ENCODE data around the gene PTPN1. TPM values are rescaled to one million over a fixed set of nuclear protein-coding genes. Genes with fewer than 3 reads are reported as not detected.

PTPN1 gene
- total RNA-seq, 1 donor from 2014 or later: 38.1 TPM

DNA sequence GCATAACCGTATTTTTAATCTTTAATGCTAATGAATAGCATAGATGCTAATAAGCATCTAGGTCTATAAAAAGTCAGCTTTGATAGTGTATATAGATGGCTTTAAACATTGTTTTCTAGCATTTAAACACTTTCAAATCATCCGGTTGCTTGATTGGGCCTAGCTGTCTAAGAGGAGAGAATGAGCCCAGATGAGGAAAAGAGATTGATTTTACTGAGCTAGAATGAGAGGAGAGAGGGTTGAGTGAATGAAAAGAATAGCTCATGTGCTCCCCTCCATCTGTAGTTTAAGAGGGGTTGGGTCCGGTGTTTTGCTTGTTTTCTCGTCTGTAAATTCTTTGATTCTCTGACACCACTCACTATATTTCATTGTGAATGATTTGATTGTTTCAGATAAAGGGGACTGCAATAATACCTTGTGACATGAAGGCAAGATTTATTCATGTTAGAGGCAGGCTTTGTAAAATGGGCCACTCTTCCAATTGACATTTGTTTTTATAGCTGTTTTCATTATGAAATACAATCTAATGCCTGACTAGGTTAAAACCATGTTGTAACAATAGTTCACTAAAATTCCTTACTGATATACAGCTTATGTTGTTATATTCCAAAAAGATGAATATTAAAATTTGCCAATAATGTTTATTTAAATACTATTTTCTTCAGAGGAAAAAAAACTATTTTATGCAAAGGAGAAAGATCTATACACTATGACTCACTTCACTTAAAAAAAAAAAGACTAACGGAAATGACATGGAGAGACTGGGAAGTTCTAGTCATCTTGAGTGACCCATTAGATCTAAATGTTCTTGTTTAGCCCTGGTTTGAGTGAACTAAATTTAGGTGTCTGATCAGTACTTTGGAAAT is 3.2 kb downstream of the PTPN1 start:
- Histone ChIP-seq H3K79me2 (ENCODE audit: low read depth) (peaks cover 81% of the 10 kb centered on the region), H2AFZ (replicated peaks) (no peak overlapping the region), H4K20me1 (ENCODE audit: low read depth) (peaks cover 72% of the 10 kb centered on the region), H3F3A (ENCODE audit: low read depth) (peaks cover 12% of the 10 kb centered on the region), H3K4me1 (peaks cover 26% of the 10 kb centered on the region), H3K27me3 (no peaks in the 10 kb centered on the region), H3K9me3 (ENCODE audit: low read depth) (no peaks in the 10 kb centered on the region), H3K4me3 (no peak overlapping the region), H3K36me3 (no peaks in the 10 kb centered on the region), H3K4me2 (peak overlapping the region; percentile 98), H3K9ac (no peak overlapping the region), H3K27ac (no peak overlapping the region)
- TF ChIP-seq EZH2phosphoT487 (IDR thresholded peaks at IDR 0.05): no peak
- TF ChIP-seq, protein P1, sequence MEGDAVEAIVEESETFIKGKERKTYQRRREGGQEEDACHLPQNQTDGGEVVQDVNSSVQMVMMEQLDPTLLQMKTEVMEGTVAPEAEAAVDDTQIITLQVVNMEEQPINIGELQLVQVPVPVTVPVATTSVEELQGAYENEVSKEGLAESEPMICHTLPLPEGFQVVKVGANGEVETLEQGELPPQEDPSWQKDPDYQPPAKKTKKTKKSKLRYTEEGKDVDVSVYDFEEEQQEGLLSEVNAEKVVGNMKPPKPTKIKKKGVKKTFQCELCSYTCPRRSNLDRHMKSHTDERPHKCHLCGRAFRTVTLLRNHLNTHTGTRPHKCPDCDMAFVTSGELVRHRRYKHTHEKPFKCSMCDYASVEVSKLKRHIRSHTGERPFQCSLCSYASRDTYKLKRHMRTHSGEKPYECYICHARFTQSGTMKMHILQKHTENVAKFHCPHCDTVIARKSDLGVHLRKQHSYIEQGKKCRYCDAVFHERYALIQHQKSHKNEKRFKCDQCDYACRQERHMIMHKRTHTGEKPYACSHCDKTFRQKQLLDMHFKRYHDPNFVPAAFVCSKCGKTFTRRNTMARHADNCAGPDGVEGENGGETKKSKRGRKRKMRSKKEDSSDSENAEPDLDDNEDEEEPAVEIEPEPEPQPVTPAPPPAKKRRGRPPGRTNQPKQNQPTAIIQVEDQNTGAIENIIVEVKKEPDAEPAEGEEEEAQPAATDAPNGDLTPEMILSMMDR (IDR thresholded peaks at IDR 0.05): no peak
- TF ChIP-seq EZH2 (IDR thresholded peaks at IDR 0.05): no peak
- no peak overlapping the region for H3K4me3 Mint-ChIP-seq
- H3K4me1 Mint-ChIP-seq: peaks cover 39% of the 10 kb centered on the region
- H3K27me3 Mint-ChIP-seq (ENCODE audit: insufficient read depth, low read depth): peaks cover 3% of the 10 kb centered on the region
- H3K9me3 Mint-ChIP-seq: no peaks in the 10 kb centered on the region
- DNase-seq (ENCODE audit: low spot score): no peak
- H3K27ac Mint-ChIP-seq: no peak overlapping the region
- no peaks in the 10 kb centered on the region for H3K36me3 Mint-ChIP-seq

DNA sequence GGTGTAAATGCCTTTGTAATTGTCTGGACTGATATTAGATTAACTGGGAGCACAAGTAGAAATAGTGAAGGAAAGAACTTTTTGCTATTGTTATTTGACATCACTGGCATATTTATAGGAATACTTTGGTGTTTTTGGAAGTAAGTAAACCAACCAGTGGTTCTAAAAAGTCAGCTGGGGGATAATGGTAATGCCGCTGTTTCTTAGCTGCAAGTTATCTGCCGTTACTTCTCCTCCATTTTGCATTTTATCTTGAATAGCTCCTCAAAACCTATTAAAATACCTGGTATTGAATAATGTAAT is 3.8 kb downstream of the PTPN1 start:
- no peaks in the 10 kb centered on the region for H3K36me3 ChIP-seq
- no peak for TF ChIP-seq EZH2phosphoT487 (IDR thresholded peaks at IDR 0.05)
- TF ChIP-seq, protein P1 (IDR thresholded peaks at IDR 0.05): no peak
- no peak for TF ChIP-seq EZH2 (IDR thresholded peaks at IDR 0.05)
- H3K9me3 Mint-ChIP-seq: no peaks in the 10 kb centered on the region
- no peaks in the 10 kb centered on the region for H3K27me3 ChIP-seq
- peaks cover 33% of the 10 kb centered on the region for H3K4me1 Mint-ChIP-seq
- H3K9me3 ChIP-seq (ENCODE audit: low read depth): no peaks in the 10 kb centered on the region
- no peak overlapping the region for H2AFZ ChIP-seq (replicated peaks)
- no peak overlapping the region for H3K27ac ChIP-seq
- no peak overlapping the region for H3K4me2 ChIP-seq
- H3K27ac Mint-ChIP-seq: no peak overlapping the region
- H3K4me3 ChIP-seq: no peak overlapping the region
- H3K4me3 Mint-ChIP-seq: no peak overlapping the region
- H3K9ac ChIP-seq: no peak overlapping the region
- H3K27me3 Mint-ChIP-seq (ENCODE audit: insufficient read depth, low read depth): peaks cover 3% of the 10 kb centered on the region
- H3K79me2 ChIP-seq (ENCODE audit: low read depth): peaks cover 87% of the 10 kb centered on the region
- H3K36me3 Mint-ChIP-seq: no peaks in the 10 kb centered on the region
- peaks cover 26% of the 10 kb centered on the region for H3K4me1 ChIP-seq
- peaks cover 6% of the 10 kb centered on the region for H3F3A ChIP-seq (ENCODE audit: low read depth)
- H4K20me1 ChIP-seq (ENCODE audit: low read depth): peaks cover 76% of the 10 kb centered on the region
- DNase-seq (ENCODE audit: low spot score): no peak

GRCh38 chr20:50514750-50515149 is 4.6 kb downstream of the PTPN1 start:
- Mint-ChIP-seq H3K9me3 (no peaks in the 10 kb centered on the region), H3K4me3 (no peak overlapping the region), H3K36me3 (no peaks in the 10 kb centered on the region), H3K4me1 (peaks cover 28% of the 10 kb centered on the region), H3K27ac (no peak overlapping the region), H3K27me3 (ENCODE audit: insufficient read depth, low read depth) (peaks cover 3% of the 10 kb centered on the region)
- no peaks in the 10 kb centered on the region for H3K27me3 ChIP-seq
- no peak overlapping the region for H3K27ac ChIP-seq
- H3K4me2 ChIP-seq: no peak overlapping the region
- H3K4me1 ChIP-seq: peaks cover 21% of the 10 kb centered on the region
- peaks cover 95% of the 10 kb centered on the region for H3K79me2 ChIP-seq (ENCODE audit: low read depth)
- H3K9me3 ChIP-seq (ENCODE audit: low read depth): no peaks in the 10 kb centered on the region
- no peak overlapping the region for H3K4me3 ChIP-seq
- no peak for TF ChIP-seq EZH2phosphoT487 (IDR thresholded peaks at IDR 0.05)
- TF ChIP-seq, protein P1 (IDR thresholded peaks at IDR 0.05): no peak
- no peak for TF ChIP-seq EZH2 (IDR thresholded peaks at IDR 0.05)
- DNase-seq (ENCODE audit: low spot score): no peak
- H3K9ac ChIP-seq: no peak overlapping the region
- H4K20me1 ChIP-seq (ENCODE audit: low read depth): peaks cover 82% of the 10 kb centered on the region
- H3K36me3 ChIP-seq: no peaks in the 10 kb centered on the region
- H2AFZ ChIP-seq (replicated peaks): no peak overlapping the region
- H3F3A ChIP-seq (ENCODE audit: low read depth): peaks cover under 1% of the 10 kb centered on the region

Measured in neural progenitor cell (in vitro differentiated cells).